ENCODE results near the gene RNF148. TPM values are rescaled to one million over a fixed set of nuclear protein-coding genes. Genes with fewer than 3 reads are reported as not detected.

Gene RNF148
- total and polyA plus RNA-seq, 9 donors, result 0.18 to 2.4 (median 0.61) TPM; not detected in 1

GRCh38 chr7:122677149-122677548 is 25.6 kb downstream of the RNF148 start:
- Histone ChIP-seq H3K9me3 (no peaks in the 10 kb centered on the region), H3K27ac (no peak overlapping the region)
- WGBS, 3 donors, result 74 to 77% (median 74%) methylated on average over 1 of the region's 1 CpG

GRCh38 chr7:122676466-122676865 is 26.3 kb downstream of the RNF148 start:
- no peak overlapping the region for H3K27ac ChIP-seq
- 71 to 75% (median 74%) methylated on average over 2 of the region's 2 CpGs for WGBS, 3 donors
- H3K27me3 ChIP-seq, result no peaks in the 10 kb centered on the region
- no peak for TF ChIP-seq CTCF (IDR thresholded peaks at IDR 0.05)
- TF ChIP-seq POLR2A (IDR thresholded peaks at IDR 0.05), result no peak
- no peak for TF ChIP-seq EP300 (IDR thresholded peaks at IDR 0.05)
- intact Hi-C loops (cut with DNase I), result no loop called here
- no peak for DNase-seq
- H3K9me3 ChIP-seq, result no peaks in the 10 kb centered on the region
- H3K36me3 ChIP-seq, result no peaks in the 10 kb centered on the region
- H3K4me3 ChIP-seq, result no peak overlapping the region
- no peaks in the 10 kb centered on the region for H3K4me1 ChIP-seq (ENCODE audit: insufficient read depth)

More at GRCh38 chr7:122677149-122677548, 25.6 kb downstream of the RNF148 start:
- intact Hi-C loops (cut with DNase I), result no loop called here
- H3K4me3 ChIP-seq, result no peak overlapping the region
- no peaks in the 10 kb centered on the region for H3K27me3 ChIP-seq
- no peaks in the 10 kb centered on the region for H3K4me1 ChIP-seq (ENCODE audit: insufficient read depth)
- no peaks in the 10 kb centered on the region for H3K36me3 ChIP-seq
- TF ChIP-seq EP300 (IDR thresholded peaks at IDR 0.05) (no peak), CTCF (IDR thresholded peaks at IDR 0.05) (no peak), POLR2A (IDR thresholded peaks at IDR 0.05) (no peak)
- no peak for DNase-seq

GRCh38 chr7:122675621-122676020 is 27.1 kb downstream of the RNF148 start:
- 90 to 93% (median 91%) methylated on average over 7 of the region's 7 CpGs for WGBS, 3 donors
- Histone ChIP-seq H3K4me1 (ENCODE audit: insufficient read depth) (no peaks in the 10 kb centered on the region), H3K9me3 (no peaks in the 10 kb centered on the region), H3K27me3 (no peaks in the 10 kb centered on the region), H3K36me3 (no peaks in the 10 kb centered on the region), H3K27ac (no peak overlapping the region), H3K4me3 (no peak overlapping the region)
- TF ChIP-seq CTCF (IDR thresholded peaks at IDR 0.05) (no peak), POLR2A (IDR thresholded peaks at IDR 0.05) (no peak), EP300 (IDR thresholded peaks at IDR 0.05) (no peak)
- intact Hi-C loops (cut with DNase I), result no loop called here
- DNase-seq, result no peak

DNA sequence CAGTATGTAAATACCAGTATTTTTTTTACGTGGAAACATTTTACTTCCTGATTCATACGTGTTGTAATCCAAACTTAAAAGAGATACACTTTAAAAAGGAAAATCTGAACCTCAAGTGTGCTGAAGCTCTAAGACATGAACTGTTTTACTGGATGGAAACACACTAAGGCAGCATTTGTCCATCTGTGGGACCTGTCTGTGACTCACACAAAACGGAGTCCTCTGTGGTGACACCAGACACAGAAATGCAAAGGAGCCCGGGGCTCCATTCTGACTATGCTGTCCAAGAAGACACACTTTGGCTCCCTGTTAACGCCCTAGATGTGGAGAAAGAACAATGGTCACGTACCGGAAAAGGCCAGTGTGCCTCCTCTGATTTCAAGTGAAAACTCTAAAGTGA is 27.7 kb downstream of the RNF148 start:
- no peaks in the 10 kb centered on the region for H3K9me3 ChIP-seq
- no peaks in the 10 kb centered on the region for H3K27me3 ChIP-seq
- DNase-seq, result no peak
- H3K4me3 ChIP-seq, result no peak overlapping the region
- H3K27ac ChIP-seq, result no peak overlapping the region
- 46 to 54% (median 51%) methylated on average over 7 of the region's 7 CpGs for WGBS, 3 donors
- intact Hi-C loops (cut with DNase I), result no loop called here
- TF ChIP-seq POLR2A (IDR thresholded peaks at IDR 0.05), result no peak
- no peaks in the 10 kb centered on the region for H3K36me3 ChIP-seq
- no peaks in the 10 kb centered on the region for H3K4me1 ChIP-seq (ENCODE audit: insufficient read depth)

DNA sequence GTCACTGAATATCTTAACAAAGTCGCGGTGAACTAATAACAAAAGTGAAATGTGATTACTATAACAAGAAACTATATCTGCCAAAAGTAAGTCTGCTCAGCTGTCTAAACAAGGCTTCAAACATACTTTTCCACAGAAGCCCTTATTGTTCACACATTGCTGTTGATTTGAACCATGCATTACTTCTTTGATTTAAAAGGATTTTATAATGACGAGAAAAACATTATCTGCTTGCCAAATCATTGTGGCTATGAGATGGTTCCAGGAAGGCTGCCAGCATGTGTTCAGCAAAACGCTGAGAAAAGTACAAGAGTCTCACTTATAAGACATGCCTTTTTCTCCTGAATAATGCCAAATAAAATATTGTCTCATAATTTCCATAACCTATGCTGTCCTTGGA is 28.2 kb downstream of the RNF148 start:
- intact Hi-C loops (cut with DNase I), result no loop called here
- Histone ChIP-seq H3K27me3 (no peaks in the 10 kb centered on the region), H3K36me3 (no peaks in the 10 kb centered on the region), H3K4me3 (no peak overlapping the region), H3K4me1 (ENCODE audit: insufficient read depth) (no peaks in the 10 kb centered on the region), H3K9me3 (no peaks in the 10 kb centered on the region), H3K27ac (no peak overlapping the region)
- 4 to 6% (median 5%) methylated on average over 4 of the region's 4 CpGs for WGBS, 3 donors
- no peak for DNase-seq
- no peak for TF ChIP-seq EP300 (IDR thresholded peaks at IDR 0.05)
- no peak for TF ChIP-seq CTCF (IDR thresholded peaks at IDR 0.05)
- TF ChIP-seq POLR2A (IDR thresholded peaks at IDR 0.05), result no peak
